GM23338 (cell line): ENCODE data around the gene FBN3. TPM values are rescaled to one million over a fixed set of nuclear protein-coding genes. Genes with fewer than 3 reads are reported as not detected.

ENCODE experiments used
- ATAC-seq: fragments of 200-7000 bp; cut with Tn5 transposase; 3 replicates; pipeline ENCODE4 v1.9.1; 2020
- DNase-seq: peaks from one replicate; pipeline ENCODE4 v3.0.0-alpha.2; 2015; ENCODE audit warnings: low spot score
- H2AFZ ChIP-seq: fragments of 200-600 bp; sonication (generic); 2 replicates; pipeline ENCODE4 v1.8.0; 2016; ENCODE audit warnings: antibody characterized with exemption, mild to moderate bottlenecking, moderate library complexity
- H3F3A ChIP-seq: fragments of 200-600 bp; sonication (generic); replicated peaks from 2 replicates; pipeline ENCODE4 v1.8.0; 2017; ENCODE audit warnings: antibody characterized with exemption, mixed run types, low read depth
- H3K27ac ChIP-seq: fragments of 200-600 bp; sonication (generic); 2 replicates; pipeline ENCODE4 v1.6.1; 2016; ENCODE audit warnings: low read depth
- H3K27me3 ChIP-seq: fragments of 200-600 bp; sonication (generic); 2 replicates; pipeline ENCODE4 v1.8.0; 2016; ENCODE audit warnings: mild to moderate bottlenecking, mixed run types, moderate library complexity; ENCODE audit not compliant: insufficient read depth
- H3K36me3 ChIP-seq: fragments of 200-600 bp; sonication (generic); 2 replicates; pipeline ENCODE4 v1.8.0; 2016; ENCODE audit warnings: mild to moderate bottlenecking; ENCODE audit not compliant: insufficient read depth
- H3K4me1 ChIP-seq: fragments of 200-600 bp; sonication (generic); 2 replicates; pipeline ENCODE4 v1.8.0; 2016; ENCODE audit warnings: mild to moderate bottlenecking, moderate library complexity; ENCODE audit not compliant: insufficient read depth
- H3K4me2 ChIP-seq: fragments of 200-600 bp; sonication (generic); 2 replicates; pipeline ENCODE4 v1.7.1; 2017; ENCODE audit warnings: mixed run types
- H3K4me3 ChIP-seq: fragments of 200-600 bp; sonication (generic); 2 replicates; pipeline ENCODE4 v1.6.1; 2016; ENCODE audit warnings: mixed run types
- H3K79me2 ChIP-seq: fragments of 200-600 bp; sonication (generic); replicated peaks from 2 replicates; pipeline ENCODE4 v1.8.0; 2017; ENCODE audit warnings: mild to moderate bottlenecking; ENCODE audit not compliant: insufficient read depth
- H3K9me2 ChIP-seq: fragments of 200-600 bp; sonication (generic); 2 replicates; pipeline ENCODE4 v1.8.0; 2017; ENCODE audit not compliant: insufficient read depth
- H4K20me1 ChIP-seq: fragments of 200-600 bp; sonication (generic); replicated peaks from 2 replicates; pipeline ENCODE4 v1.8.0; 2017; ENCODE audit warnings: mild to moderate bottlenecking; ENCODE audit not compliant: insufficient read depth
- H3K27ac Mint-ChIP-seq: 2 replicates; pipeline ENCODE4 v1.8.0; 2020; ENCODE audit warnings: inconsistent platforms, mild to moderate bottlenecking, moderate library complexity, mixed read lengths
- H3K27me3 Mint-ChIP-seq: 3 replicates; pipeline ENCODE4 v1.8.0; 2022; ENCODE audit warnings: low read depth, mild to moderate bottlenecking, moderate library complexity, mixed read lengths, inconsistent platforms; ENCODE audit not compliant: insufficient read depth, poor library complexity
- H3K36me3 Mint-ChIP-seq: 3 replicates; pipeline ENCODE4 v1.8.0; 2021; ENCODE audit warnings: low read depth, mild to moderate bottlenecking, inconsistent platforms, moderate library complexity, mixed read lengths
- H3K4me1 Mint-ChIP-seq: 3 replicates; pipeline ENCODE4 v1.8.0; 2020; ENCODE audit warnings: mild to moderate bottlenecking, inconsistent platforms, mixed read lengths
- H3K4me3 Mint-ChIP-seq: 3 replicates; pipeline ENCODE4 v1.8.0; 2021; ENCODE audit warnings: moderate library complexity, mild to moderate bottlenecking, inconsistent platforms, mixed read lengths
- H3K9me3 Mint-ChIP-seq: 3 replicates; pipeline ENCODE4 v1.8.0; 2020; ENCODE audit warnings: moderate library complexity, mild to moderate bottlenecking, inconsistent platforms, mixed read lengths
- CREB1 ChIP-seq: fragments of 250-450 bp; sonication (Bioruptor Pico); IDR thresholded peaks from 2 replicates; pipeline ENCODE4 v1.5.0; 2020; ENCODE audit warnings: low read depth, mild to moderate bottlenecking, moderate library complexity
- ETS1 ChIP-seq: IDR thresholded peaks from 2 replicates; pipeline ENCODE4 v1.6.1; 2016; ENCODE audit warnings: antibody characterized with exemption
- EZH2 ChIP-seq: fragments of 200-600 bp; sonication (generic); IDR thresholded peaks from one replicate; pipeline ENCODE4 v1.8.0; 2017; ENCODE audit warnings: antibody characterized with exemption, mild to moderate bottlenecking, low read depth; ENCODE audit not compliant: unreplicated experiment
- JUNB ChIP-seq: IDR thresholded peaks from one replicate; pipeline ENCODE4 v1.6.1; 2016; ENCODE audit warnings: antibody characterized with exemption; ENCODE audit not compliant: unreplicated experiment
- ZNF331 ChIP-seq: fragments of 250-450 bp; sonication (Bioruptor Pico); IDR thresholded peaks from 2 replicates; pipeline ENCODE4 v1.5.0; 2020; ENCODE audit warnings: low read depth, mild to moderate bottlenecking, moderate library complexity
- ZNF462 ChIP-seq: fragments of 250-450 bp; sonication (Bioruptor Pico); IDR thresholded peaks from 2 replicates; pipeline ENCODE4 v1.5.0; 2020; ENCODE audit warnings: mild to moderate bottlenecking, moderate library complexity
- polyA plus RNA-seq: library from polyadenylated mRNA; unstranded; fragments of >200 nt; fragmentation: Nextera tagmentation; extraction: Ambion mirVana; gene quantifications from 2 replicates; pipeline ENCODE4 v1.2.1, GENCODE V29; 2016
- total RNA-seq: library from RNA; depleted of rRNA; stranded (reverse); fragments of >200 nt; shearing (Covaris generic); gene quantifications from 2 replicates; pipeline ENCODE4 v1.2.3, GENCODE V29; 2014

The FBN3 gene
- total and polyA plus RNA-seq, 2 experiments from 2014 or later = 8.5 to 54.5 TPM

DNA sequence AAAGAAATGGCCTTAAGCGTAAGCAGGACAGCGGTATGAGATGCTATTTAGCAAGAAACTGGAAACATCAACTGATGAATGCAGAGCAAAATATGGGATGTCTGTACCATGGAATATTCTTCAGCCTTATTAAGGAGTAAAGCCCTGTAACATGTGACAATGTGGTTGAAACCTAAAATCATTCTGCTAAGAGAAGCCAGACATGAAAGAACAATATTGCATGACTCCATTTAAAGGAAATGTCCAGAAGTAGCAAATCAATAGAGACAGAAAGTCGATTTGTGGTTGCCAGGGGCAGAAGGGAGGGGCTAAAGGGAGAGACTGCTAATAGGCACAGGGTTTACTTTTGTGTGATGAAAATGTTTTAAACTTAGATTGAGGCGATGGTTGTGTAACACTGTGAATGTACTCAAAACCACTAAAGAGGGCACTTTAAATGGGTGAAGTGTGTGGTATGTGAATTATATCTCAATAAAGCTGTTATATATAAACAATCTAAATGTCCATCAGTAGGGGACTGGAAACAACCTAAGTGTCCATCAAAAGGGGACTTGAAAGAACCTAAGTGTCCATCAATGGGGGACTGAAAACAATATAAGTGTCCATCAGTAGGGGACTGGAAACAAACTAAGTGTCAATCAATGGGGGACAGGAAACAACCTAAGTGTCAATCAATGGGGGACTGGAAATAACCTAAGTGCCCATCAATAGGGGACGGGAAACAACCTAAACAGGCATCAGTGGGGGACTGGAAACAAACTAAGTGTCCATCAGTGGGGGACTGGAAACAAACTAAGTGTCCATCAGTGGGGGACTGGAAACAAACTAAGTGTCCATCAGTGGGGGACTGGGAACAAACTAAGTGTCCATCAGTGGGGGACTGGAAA lies 51.5 kb downstream of the FBN3 start:
- no peak for ATAC-seq
- H3K36me3 Mint-ChIP-seq = peaks cover 81% of the 10 kb centered on the region
- Histone ChIP-seq H3F3A (no peaks in the 10 kb centered on the region), H3K4me2 (no peak overlapping the region), H3K36me3 (peaks cover 17% of the 10 kb centered on the region), H3K27ac (no peak overlapping the region), H3K4me1 (no peaks in the 10 kb centered on the region), H3K79me2 (no peaks in the 10 kb centered on the region), H3K4me3 (no peak overlapping the region), H2AFZ (no peak overlapping the region), H3K9me2 (no peaks in the 10 kb centered on the region), H4K20me1 (no peaks in the 10 kb centered on the region), H3K27me3 (no peaks in the 10 kb centered on the region)
- peaks cover 24% of the 10 kb centered on the region for H3K9me3 Mint-ChIP-seq
- H3K27ac Mint-ChIP-seq = no peak overlapping the region
- DNase-seq = no peak
- H3K27me3 Mint-ChIP-seq = peaks cover 7% of the 10 kb centered on the region
- no peaks in the 10 kb centered on the region for H3K4me1 Mint-ChIP-seq
- no peak overlapping the region for H3K4me3 Mint-ChIP-seq
- no peak for TF ChIP-seq JUNB

DNA sequence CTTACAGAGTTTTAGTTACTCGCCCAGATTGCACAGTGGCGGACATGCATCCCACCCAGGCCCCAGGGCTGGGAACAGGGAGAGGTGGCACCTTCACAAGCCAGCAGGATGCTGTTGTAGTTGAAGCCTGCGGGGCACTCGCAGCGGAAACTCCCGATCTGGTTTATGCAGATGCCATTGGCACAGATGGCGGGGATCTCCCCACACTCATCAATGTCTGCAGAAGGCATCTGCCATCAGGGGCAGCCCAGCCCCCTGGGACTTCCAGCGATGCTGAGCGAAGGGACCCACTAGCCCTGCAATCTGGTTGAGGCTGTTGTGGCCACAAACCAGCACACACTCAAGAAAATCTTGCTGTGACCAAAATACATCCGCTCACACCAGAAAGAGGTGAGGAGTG lies 52.2 kb downstream of the FBN3 start:
- H3K27ac ChIP-seq = no peak overlapping the region
- ATAC-seq = no peak

More for the DNA sequence above, 52.2 kb downstream of the FBN3 start:
- Histone ChIP-seq H3K27me3 (no peaks in the 10 kb centered on the region), H3K36me3 (peaks cover 17% of the 10 kb centered on the region), H3K9me2 (no peaks in the 10 kb centered on the region), H3K79me2 (no peaks in the 10 kb centered on the region), H3K4me3 (no peak overlapping the region), H4K20me1 (no peaks in the 10 kb centered on the region), H3K4me2 (no peak overlapping the region), H2AFZ (no peak overlapping the region), H3F3A (no peaks in the 10 kb centered on the region), H3K4me1 (no peaks in the 10 kb centered on the region)
- Mint-ChIP-seq H3K27me3 (peaks cover 5% of the 10 kb centered on the region), H3K27ac (no peak overlapping the region), H3K4me1 (no peaks in the 10 kb centered on the region), H3K9me3 (peaks cover 24% of the 10 kb centered on the region), H3K36me3 (peaks cover 76% of the 10 kb centered on the region), H3K4me3 (no peak overlapping the region)
- TF ChIP-seq ETS1 (no peak), ZNF462 (CRISPR knock-in tag) (no peak), ZNF331 (CRISPR knock-in tag) (no peak), EZH2 (no peak), JUNB (no peak), CREB1 (CRISPR knock-in tag) (no peak)
- no peak for DNase-seq
